Caco-2 (cell line): ENCODE data around the gene RTTN. TPM values are rescaled to one million over a fixed set of nuclear protein-coding genes. Genes with fewer than 3 reads are reported as not detected.
A peak's percentile ranks its signal among the peaks of the same experiment; 100 is the strongest.

Source experiments
- BruUV-seq: library from RNA; stranded (reverse); fragments of 400-500 nt; replicated peaks from 2 replicates; lab custom pipeline; 2021; lab: Mats Ljungman, UMichigan
- CTCF ChIA-PET: fragments of 300-600 bp; sonication (Branson Sonifier 250); formaldehyde crosslinking; loops from one replicate; lab custom pipeline; 2022; ENCODE audit warnings: antibody characterized with exemption; lab: Charles Lee
- POLR2A ChIA-PET: fragments of 300-600 bp; sonication (Branson Sonifier 250); formaldehyde crosslinking; loops from one replicate; lab custom pipeline; 2022; ENCODE audit warnings: antibody characterized with exemption; lab: Charles Lee
- DNase-seq, 2 experiments: peaks; one replicate each; pipeline versions ENCODE4 v3.0.0 to v3.0.0-alpha.2; 2020 to 2022
- H3K27me3 ChIP-seq: replicated peaks from 2 replicates; pipeline ENCODE4 v1.6.0; 2011; ENCODE audit warnings: low read length; ENCODE audit not compliant: control insufficient read depth, insufficient read depth
- H3K36me3 ChIP-seq: 2 replicates; pipeline ENCODE4 v1.5.1; 2011; ENCODE audit warnings: low read length; ENCODE audit not compliant: control insufficient read depth, insufficient read depth
- H3K4me1 ChIP-seq: fragments of 250-450 bp; sonication (Bioruptor Pico); 2 replicates; pipeline ENCODE4 v1.5.1; 2020; ENCODE audit warnings: mild to moderate bottlenecking
- H3K4me3 ChIP-seq: 2 replicates; pipeline ENCODE4 v1.5.1; 2011; ENCODE audit warnings: low read depth, mild to moderate bottlenecking, control low read depth, low read length
- H3K9me3 ChIP-seq: fragments of 250-450 bp; sonication (Bioruptor Pico); 2 replicates; pipeline ENCODE4 v1.5.1; 2020; ENCODE audit warnings: mild to moderate bottlenecking, moderate library complexity
- H3K27ac Mint-ChIP-seq: one replicate; pipeline ENCODE4 v1.8.0; 2022; ENCODE audit warnings: mixed read lengths; ENCODE audit not compliant: unreplicated experiment
- H3K27me3 Mint-ChIP-seq: one replicate; pipeline ENCODE4 v1.8.0; 2022; ENCODE audit warnings: mixed read lengths; ENCODE audit not compliant: insufficient read depth, unreplicated experiment
- H3K36me3 Mint-ChIP-seq: one replicate; pipeline ENCODE4 v1.8.0; 2022; ENCODE audit warnings: mild to moderate bottlenecking, mixed read lengths; ENCODE audit not compliant: insufficient read depth, unreplicated experiment
- H3K4me1 Mint-ChIP-seq: one replicate; pipeline ENCODE4 v1.8.0; 2022; ENCODE audit warnings: low read depth, mixed read lengths; ENCODE audit not compliant: unreplicated experiment
- H3K4me3 Mint-ChIP-seq: one replicate; pipeline ENCODE4 v1.8.0; 2022; ENCODE audit warnings: mild to moderate bottlenecking, moderate library complexity, mixed read lengths; ENCODE audit not compliant: unreplicated experiment
- H3K9me3 Mint-ChIP-seq: one replicate; pipeline ENCODE4 v1.8.0; 2022; ENCODE audit warnings: mixed read lengths; ENCODE audit not compliant: unreplicated experiment
- CTCF ChIP-seq, 2 experiments: fragments of 200-600 bp in 1 of 2; IDR thresholded peaks; 1 replicate in 1 of 2; 2 replicates in 1 of 2; pipeline versions ENCODE4 v1.5.1 to v1.8.0; 2011 to 2022; ENCODE audit warnings: antibody characterized with exemption in 1 of 2, control low read depth in 1 of 2, inconsistent platforms in 1 of 2, low read depth in 1 of 2, low read length in 1 of 2, mild to moderate bottlenecking in 1 of 2, moderate library complexity in 1 of 2; ENCODE audit not compliant: insufficient read depth in 1 of 2, severe bottlenecking in 1 of 2, unreplicated experiment in 1 of 2
- intact Hi-C: fragments of 100-400 bp; cut with micrococcal nuclease; formaldehyde crosslinking; loops from one replicate; pipeline ENCODE4 v1.10.0; 2022; ENCODE audit not compliant: unreplicated experiment
- total RNA-seq: library from RNA; stranded (reverse); gene quantifications from 2 replicates; pipeline ENCODE4 v1.2.3, GENCODE V29; 2022

Gene RTTN
- total RNA-seq, 1 experiment from 2014 or later: 14.6 TPM

GRCh38 chr18:70172225-70172624 is 33.3 kb downstream of the RTTN start:
- no peak overlapping the region for H3K27ac Mint-ChIP-seq

GRCh38 chr18:70169747-70170146 is 35.7 kb downstream of the RTTN start:
- intact Hi-C loops: no loop called here
- Histone ChIP-seq H3K9me3 (no peaks in the 10 kb centered on the region), H3K36me3 (no peaks in the 10 kb centered on the region), H3K27me3 (no peaks in the 10 kb centered on the region), H3K4me3 (no peak overlapping the region), H3K4me1 (no peaks in the 10 kb centered on the region)
- Mint-ChIP-seq H3K4me3 (no peak overlapping the region), H3K27ac (no peak overlapping the region), H3K36me3 (peaks cover 6% of the 10 kb centered on the region), H3K9me3 (no peaks in the 10 kb centered on the region), H3K4me1 (no peaks in the 10 kb centered on the region), H3K27me3 (no peaks in the 10 kb centered on the region)
- TF ChIP-seq CTCF (IDR thresholded peaks at IDR 0.05; ENCODE audit: insufficient read depth in 1 of 2, low read depth in 1 of 2, low read length in 1 of 2, severe bottlenecking in 1 of 2, unreplicated experiment in 1 of 2): no peak
- no peak for DNase-seq
- BruUV-seq: no TSS peak
- POLR2A ChIA-PET: no interaction called here
- CTCF ChIA-PET: no interaction called here

More at GRCh38 chr18:70172225-70172624, 33.3 kb downstream of the RTTN start:
- Histone ChIP-seq H3K36me3 (no peaks in the 10 kb centered on the region), H3K9me3 (no peaks in the 10 kb centered on the region), H3K4me3 (no peak overlapping the region), H3K27me3 (no peaks in the 10 kb centered on the region), H3K4me1 (no peaks in the 10 kb centered on the region)
- Mint-ChIP-seq H3K4me1 (no peaks in the 10 kb centered on the region), H3K27me3 (no peaks in the 10 kb centered on the region), H3K4me3 (no peak overlapping the region), H3K9me3 (no peaks in the 10 kb centered on the region), H3K36me3 (peaks cover 6% of the 10 kb centered on the region)
- ChIA-PET POLR2A (no interaction called here), CTCF (no interaction called here)
- TF ChIP-seq CTCF (IDR thresholded peaks at IDR 0.05; ENCODE audit: insufficient read depth in 1 of 2, low read depth in 1 of 2, low read length in 1 of 2, severe bottlenecking in 1 of 2, unreplicated experiment in 1 of 2): peak in 1 of 2 experiments; percentile 10
- BruUV-seq: no TSS peak
- no peak for DNase-seq
- intact Hi-C loops: loop anchor here (1.0 kb wide), 3 partner anchors 23 to 282 kb away; no protein-coding TSS in a partner anchor

- H3K27me3 Mint-ChIP-seq: no peaks in the 10 kb centered on the region
- intact Hi-C loops: no loop called here
- Histone ChIP-seq H3K4me3 (no peak overlapping the region), H3K4me1 (no peaks in the 10 kb centered on the region), H3K9me3 (no peaks in the 10 kb centered on the region), H3K27me3 (no peaks in the 10 kb centered on the region), H3K36me3 (no peaks in the 10 kb centered on the region)
- H3K4me3 Mint-ChIP-seq: no peak overlapping the region
- H3K36me3 Mint-ChIP-seq: peaks cover 13% of the 10 kb centered on the region
- no TSS peak for BruUV-seq
- no peak for TF ChIP-seq CTCF (IDR thresholded peaks at IDR 0.05; ENCODE audit: insufficient read depth in 1 of 2, low read depth in 1 of 2, low read length in 1 of 2, severe bottlenecking in 1 of 2, unreplicated experiment in 1 of 2)
- POLR2A ChIA-PET: no interaction called here
- H3K27ac Mint-ChIP-seq: no peak overlapping the region
- CTCF ChIA-PET: no interaction called here
- no peaks in the 10 kb centered on the region for H3K9me3 Mint-ChIP-seq
- no peak for DNase-seq
- H3K4me1 Mint-ChIP-seq: no peaks in the 10 kb centered on the region
Observed at GRCh38 chr18:70166668-70167067, 38.8 kb downstream of the RTTN start.
